Body of pancreas (tissue), 4 donors: ENCODE results near the gene EYA2. TPM values are rescaled to one million over a fixed set of nuclear protein-coding genes. Genes with fewer than 3 reads are reported as not detected.

Source experiments
- ATAC-seq: fragments of 150-250 bp; one replicate; pipeline ENCODE4 v1.9.1; 2016
- DNase-seq, 4 donors: peaks; one replicate each; pipeline ENCODE4 v3.0.0-alpha.2; 2019
- H3K27ac ChIP-seq, 4 donors: fragments of 200-600 bp; sonication (generic); 1 replicate in 3 of 4; 2 replicates in 1 of 4; pipeline versions ENCODE4 v1.5.1 to v1.6.1; 2016 to 2019; ENCODE audit warnings: mild to moderate bottlenecking in 1 of 4, mixed read lengths in 1 of 4, moderate library complexity in 1 of 4
- H3K27me3 ChIP-seq, 2 donors: fragments of 200-600 bp; sonication (generic); one replicate each; pipeline ENCODE4 v1.6.0; 2016; ENCODE audit warnings: mild to moderate bottlenecking in 1 of 2
- H3K36me3 ChIP-seq, 2 donors: fragments of 200-600 bp; sonication (generic); replicated peaks in 1 of 2; 2 replicates each; pipeline ENCODE4 v1.5.1; 2016; ENCODE audit warnings: low read depth in 2 of 2; ENCODE audit not compliant: insufficient read depth in 1 of 2
- H3K4me1 ChIP-seq: fragments of 200-600 bp; sonication (generic); one replicate; pipeline ENCODE4 v1.6.0; 2016
- H3K4me3 ChIP-seq, 2 donors: fragments of 200-600 bp; sonication (generic); 1 replicate in 1 of 2; 2 replicates in 1 of 2; pipeline ENCODE4 v1.5.1; 2016 to 2019
- H3K9me3 ChIP-seq, 3 donors: fragments of 200-600 bp; sonication (generic); 1 replicate in 2 of 3; 2 replicates in 1 of 3; pipeline ENCODE4 v1.5.1; 2016
- CTCF ChIP-seq, 7 experiments: fragments of 450-650 bp in 4 of 7; fragments of 200-600 bp in 3 of 7; sonication (generic) in 3 of 7; IDR thresholded peaks; one replicate each; pipeline ENCODE4 v1.5.1; 2016 to 2019; ENCODE audit warnings: antibody characterized with exemption in 7 of 7
- POLR2A ChIP-seq, 3 donors: fragments of 450-650 bp; IDR thresholded peaks; one replicate each; pipeline ENCODE4 v1.6.1; 2016; ENCODE audit warnings: antibody characterized with exemption in 3 of 3, mild to moderate bottlenecking in 2 of 3
- WGBS, 2 donors: methylation state at CpG; one replicate each; pipeline ENCODE4 v1.1.5; 2017; 5-methylcytosine and 5-hydroxymethylcytosine counted together
- intact Hi-C: fragments of 100-400 bp; cut with DNase I; formaldehyde crosslinking; loops from one replicate; pipeline ENCODE4 v1.15.1; 2023
- total RNA-seq, 2 donors: library from RNA; depleted of rRNA; stranded (reverse); fragments of >200 nt; gene quantifications; one replicate each; pipeline ENCODE4 v1.1.0, GENCODE V29; 2016

Gene EYA2
- total RNA-seq, 2 donors from 2014 or later: 0.52 to 3.6 TPM

- DNase-seq (no peak), ATAC-seq (no peak)
- intact Hi-C loops: no loop called here
- Histone ChIP-seq H3K4me3 (no peak overlapping the region), H3K9me3 (no peaks in the 10 kb centered on the region), H3K27me3 (no peaks in the 10 kb centered on the region), H3K27ac (no peak overlapping the region), H3K4me1 (no peaks in the 10 kb centered on the region), H3K36me3 (no peaks in the 10 kb centered on the region)
- 67 to 69% methylated on average over 7 of the region's 7 CpGs for WGBS, 2 donors
- TF ChIP-seq POLR2A (IDR thresholded peaks at IDR 0.05) (no peak), CTCF (IDR thresholded peaks at IDR 0.05) (no peak)
Observed at GRCh38 chr20:46898423-46898822, 3.8 kb downstream of the EYA2 start.

DNA sequence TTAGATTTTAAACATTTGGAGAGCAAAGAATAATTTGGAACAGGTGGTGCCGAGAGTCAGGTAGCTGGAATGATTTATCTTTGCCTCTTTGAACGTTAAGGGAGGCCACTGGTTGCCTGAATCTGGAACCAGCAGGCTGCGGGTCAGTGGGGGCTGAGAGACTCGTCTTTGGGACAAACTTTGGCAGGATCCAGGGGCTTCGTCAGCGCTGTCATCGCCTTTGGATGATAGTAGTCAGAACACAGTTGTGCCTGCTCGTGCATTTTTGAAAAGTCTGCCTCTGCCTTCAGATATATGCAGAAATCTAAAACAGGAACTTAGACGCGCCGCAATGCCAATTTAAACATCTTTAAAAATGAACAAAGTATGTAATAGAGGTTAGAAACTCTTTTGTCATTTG lies 5.0 kb downstream of the EYA2 start:
- H3K27me3 ChIP-seq: no peaks in the 10 kb centered on the region
- H3K27ac ChIP-seq: no peak overlapping the region
- DNase-seq: no peak
- no peaks in the 10 kb centered on the region for H3K4me1 ChIP-seq
- TF ChIP-seq CTCF (IDR thresholded peaks at IDR 0.05) (no peak), POLR2A (IDR thresholded peaks at IDR 0.05) (no peak)
- intact Hi-C loops: no loop called here
- no peaks in the 10 kb centered on the region for H3K9me3 ChIP-seq
- 62 to 66% methylated on average over 9 to 11 of the region's 11 CpGs for WGBS, 2 donors
- H3K4me3 ChIP-seq: no peak overlapping the region
- ATAC-seq: no peak
- no peaks in the 10 kb centered on the region for H3K36me3 ChIP-seq

- ATAC-seq (no peak), DNase-seq (no peak)
- intact Hi-C loops: no loop called here
- Histone ChIP-seq H3K4me1 (no peaks in the 10 kb centered on the region), H3K27ac (no peak overlapping the region), H3K36me3 (no peaks in the 10 kb centered on the region), H3K9me3 (no peaks in the 10 kb centered on the region), H3K4me3 (no peak overlapping the region), H3K27me3 (no peaks in the 10 kb centered on the region)
- TF ChIP-seq POLR2A (IDR thresholded peaks at IDR 0.05) (no peak), CTCF (IDR thresholded peaks at IDR 0.05) (no peak)
- WGBS, 2 donors: 56 to 70% methylated on average over 6 of the region's 6 CpGs
Observed at GRCh38 chr20:46900086-46900485, 5.4 kb downstream of the EYA2 start.

- intact Hi-C loops: no loop called here
- H3K27me3 ChIP-seq: no peaks in the 10 kb centered on the region
- 59 to 74% methylated on average over 11 of the region's 11 CpGs for WGBS, 2 donors
Observed at GRCh38 chr20:46900826-46901225, 6.2 kb downstream of the EYA2 start.

More at GRCh38 chr20:46900826-46901225, 6.2 kb downstream of the EYA2 start:
- Histone ChIP-seq H3K36me3 (no peaks in the 10 kb centered on the region), H3K4me1 (no peaks in the 10 kb centered on the region), H3K27ac (no peak overlapping the region), H3K9me3 (no peaks in the 10 kb centered on the region), H3K4me3 (no peak overlapping the region)
- DNase-seq (no peak), ATAC-seq (no peak)
- TF ChIP-seq CTCF (IDR thresholded peaks at IDR 0.05) (no peak), POLR2A (IDR thresholded peaks at IDR 0.05) (no peak)
